PFSK-1 (cell line): ENCODE results near the gene CHRNB2.

Source experiments
- FOXP2 ChIP-seq: optimal IDR thresholded peaks from 2 replicates; pipeline ENCODE3; 2011; ENCODE audit warnings: borderline replicate concordance, control low read depth, inconsistent platforms; ENCODE audit not compliant: insufficient read depth; ENCODE audit errors: extremely low read length, extremely low read depth
- POLR2AphosphoS5 ChIP-seq: IDR thresholded peaks from 2 replicates; pipeline ENCODE4 v1.6.1; 2012; ENCODE audit warnings: low read depth, mild to moderate bottlenecking, control low read depth, low read length, moderate library complexity
- SIN3A ChIP-seq: IDR thresholded peaks from 2 replicates; pipeline ENCODE4 v1.6.1; 2012; ENCODE audit warnings: mild to moderate bottlenecking, low read length, moderate library complexity, borderline replicate concordance; ENCODE audit not compliant: insufficient read depth
- TAF1 ChIP-seq: IDR thresholded peaks from 2 replicates; pipeline ENCODE4 v1.6.1; 2012; ENCODE audit warnings: low read length, control low read depth, borderline replicate concordance; ENCODE audit not compliant: insufficient read depth
- TF ChIP-seq, protein P1 (sequence below), 2 experiments: IDR thresholded peaks; 2 replicates each; pipeline versions ENCODE4 v1.6.1 to v1.8.0; 2011 to 2012; ENCODE audit warnings: low read depth in 2 of 2, low read length in 2 of 2, control low read depth in 1 of 2, inconsistent platforms in 1 of 2, mild to moderate bottlenecking in 1 of 2, moderate library complexity in 1 of 2; ENCODE audit not compliant: insufficient read depth in 1 of 2

CHRNB2 gene

GRCh38 chr1:154565876-154566275 lies 1.7 kb upstream of the CHRNB2 start:
- TF ChIP-seq FOXP2 (no peak), SIN3A (no peak), TAF1 (no peak), POLR2AphosphoS5 (no peak)
- TF ChIP-seq, protein P1, sequence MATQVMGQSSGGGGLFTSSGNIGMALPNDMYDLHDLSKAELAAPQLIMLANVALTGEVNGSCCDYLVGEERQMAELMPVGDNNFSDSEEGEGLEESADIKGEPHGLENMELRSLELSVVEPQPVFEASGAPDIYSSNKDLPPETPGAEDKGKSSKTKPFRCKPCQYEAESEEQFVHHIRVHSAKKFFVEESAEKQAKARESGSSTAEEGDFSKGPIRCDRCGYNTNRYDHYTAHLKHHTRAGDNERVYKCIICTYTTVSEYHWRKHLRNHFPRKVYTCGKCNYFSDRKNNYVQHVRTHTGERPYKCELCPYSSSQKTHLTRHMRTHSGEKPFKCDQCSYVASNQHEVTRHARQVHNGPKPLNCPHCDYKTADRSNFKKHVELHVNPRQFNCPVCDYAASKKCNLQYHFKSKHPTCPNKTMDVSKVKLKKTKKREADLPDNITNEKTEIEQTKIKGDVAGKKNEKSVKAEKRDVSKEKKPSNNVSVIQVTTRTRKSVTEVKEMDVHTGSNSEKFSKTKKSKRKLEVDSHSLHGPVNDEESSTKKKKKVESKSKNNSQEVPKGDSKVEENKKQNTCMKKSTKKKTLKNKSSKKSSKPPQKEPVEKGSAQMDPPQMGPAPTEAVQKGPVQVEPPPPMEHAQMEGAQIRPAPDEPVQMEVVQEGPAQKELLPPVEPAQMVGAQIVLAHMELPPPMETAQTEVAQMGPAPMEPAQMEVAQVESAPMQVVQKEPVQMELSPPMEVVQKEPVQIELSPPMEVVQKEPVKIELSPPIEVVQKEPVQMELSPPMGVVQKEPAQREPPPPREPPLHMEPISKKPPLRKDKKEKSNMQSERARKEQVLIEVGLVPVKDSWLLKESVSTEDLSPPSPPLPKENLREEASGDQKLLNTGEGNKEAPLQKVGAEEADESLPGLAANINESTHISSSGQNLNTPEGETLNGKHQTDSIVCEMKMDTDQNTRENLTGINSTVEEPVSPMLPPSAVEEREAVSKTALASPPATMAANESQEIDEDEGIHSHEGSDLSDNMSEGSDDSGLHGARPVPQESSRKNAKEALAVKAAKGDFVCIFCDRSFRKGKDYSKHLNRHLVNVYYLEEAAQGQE (IDR thresholded peaks at IDR 0.05; ENCODE audit: insufficient read depth in 1 of 2, low read depth in 2 of 2, low read length in 2 of 2): no peak

DNA sequence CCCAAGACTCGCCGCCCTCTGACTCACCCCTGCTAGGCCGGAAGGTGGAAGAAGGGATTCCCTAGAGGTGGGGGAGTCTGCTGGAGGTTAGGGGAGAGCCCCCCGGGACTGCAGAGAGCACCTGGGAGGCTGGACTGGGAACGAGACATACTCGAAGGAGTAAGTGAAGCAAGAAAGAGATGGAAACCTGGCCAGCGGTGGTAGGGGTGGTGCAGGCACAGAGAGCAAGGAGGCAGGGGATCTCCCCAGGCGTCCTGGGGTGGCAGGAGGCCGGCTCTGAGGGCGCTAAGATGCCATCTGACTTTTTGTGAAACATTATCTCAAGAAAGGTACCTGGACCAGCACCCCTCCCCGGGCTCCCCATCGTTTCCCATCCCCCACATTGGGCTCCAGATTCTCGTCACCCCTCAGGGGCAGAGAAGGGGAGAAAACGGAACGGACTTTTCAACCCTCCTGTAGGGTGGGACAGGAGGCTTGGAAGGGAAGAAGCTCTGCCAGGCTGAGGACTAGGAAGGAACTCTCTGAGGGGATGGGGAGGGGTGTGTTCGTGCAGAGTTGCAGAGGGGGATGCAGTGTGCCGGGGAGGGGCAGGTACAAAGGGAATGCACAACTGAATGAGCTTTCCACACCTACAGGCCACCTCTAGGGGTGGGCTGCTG lies 708 bp downstream of the CHRNB2 start:
- TF ChIP-seq TAF1 (no peak), FOXP2 (no peak), POLR2AphosphoS5 (no peak), SIN3A (no peak)
- TF ChIP-seq, protein P1 (IDR thresholded peaks at IDR 0.05; ENCODE audit: insufficient read depth in 1 of 2, low read depth in 2 of 2, low read length in 2 of 2): no peak

GRCh38 chr1:154571244-154571963 lies 3.8 kb downstream of the CHRNB2 start:
- no peak for TF ChIP-seq SIN3A
- no peak for TF ChIP-seq POLR2AphosphoS5
- TF ChIP-seq, protein P1 (IDR thresholded peaks at IDR 0.05; ENCODE audit: insufficient read depth in 1 of 2, low read depth in 2 of 2, low read length in 2 of 2): no peak
- no peak for TF ChIP-seq FOXP2
- TF ChIP-seq TAF1: no peak

DNA sequence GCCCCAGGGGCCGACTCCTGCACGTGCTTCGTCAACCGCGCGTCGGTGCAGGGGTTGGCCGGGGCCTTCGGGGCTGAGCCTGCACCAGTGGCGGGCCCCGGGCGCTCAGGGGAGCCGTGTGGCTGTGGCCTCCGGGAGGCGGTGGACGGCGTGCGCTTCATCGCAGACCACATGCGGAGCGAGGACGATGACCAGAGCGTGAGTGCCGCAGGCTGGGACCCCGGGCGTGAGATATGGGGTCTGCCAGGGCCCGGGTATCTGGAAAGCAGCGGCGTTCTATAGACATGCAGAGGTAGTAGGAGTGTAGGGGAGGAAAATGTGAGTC lies 4.3 kb downstream of the CHRNB2 start:
- TF ChIP-seq, protein P1 (IDR thresholded peaks at IDR 0.05; ENCODE audit: insufficient read depth in 1 of 2, low read depth in 2 of 2, low read length in 2 of 2): no peak
- TF ChIP-seq POLR2AphosphoS5 (no peak), FOXP2 (no peak), SIN3A (no peak), TAF1 (no peak)
